Neural progenitor cell (in vitro differentiated cells): Measurements from ENCODE around the gene GNRHR. TPM values are rescaled to one million over a fixed set of nuclear protein-coding genes. Genes with fewer than 3 reads are reported as not detected.

Experiments used
- DNase-seq: peaks from one replicate; pipeline ENCODE4 v3.0.0-alpha.2; 2016; ENCODE audit warnings: low spot score
- H2AFZ ChIP-seq: fragments of 200-600 bp; sonication (generic); replicated peaks from 2 replicates; pipeline ENCODE4 v1.6.1; 2016; ENCODE audit warnings: antibody characterized with exemption
- H3F3A ChIP-seq: fragments of 200-600 bp; sonication (generic); 2 replicates; pipeline ENCODE4 v1.6.1; 2016; ENCODE audit warnings: antibody characterized with exemption, low read depth
- H3K27ac ChIP-seq: fragments of 200-600 bp; sonication (generic); 2 replicates; pipeline ENCODE4 v1.5.1; 2016; ENCODE audit warnings: mild to moderate bottlenecking
- H3K27me3 ChIP-seq: fragments of 200-600 bp; sonication (generic); 2 replicates; pipeline ENCODE4 v1.6.1; 2016; ENCODE audit warnings: mild to moderate bottlenecking, moderate library complexity
- H3K36me3 ChIP-seq: fragments of 200-600 bp; sonication (generic); 2 replicates; pipeline ENCODE4 v1.5.1; 2016
- H3K4me1 ChIP-seq: fragments of 200-600 bp; sonication (generic); 2 replicates; pipeline ENCODE4 v1.6.1; 2016; ENCODE audit warnings: mixed run types
- H3K4me2 ChIP-seq: fragments of 200-600 bp; sonication (generic); 2 replicates; pipeline ENCODE4 v1.6.1; 2016
- H3K4me3 ChIP-seq: fragments of 200-600 bp; sonication (generic); 2 replicates; pipeline ENCODE4 v1.5.1; 2016
- H3K79me2 ChIP-seq: fragments of 200-600 bp; sonication (generic); 2 replicates; pipeline ENCODE4 v1.6.1; 2016; ENCODE audit warnings: low read depth
- H3K9ac ChIP-seq: fragments of 200-600 bp; sonication (generic); 2 replicates; pipeline ENCODE4 v1.6.1; 2016
- H3K9me3 ChIP-seq: fragments of 200-600 bp; sonication (generic); 2 replicates; pipeline ENCODE4 v1.5.1; 2016; ENCODE audit warnings: low read depth
- H4K20me1 ChIP-seq: fragments of 200-600 bp; sonication (generic); 2 replicates; pipeline ENCODE4 v1.6.1; 2016; ENCODE audit warnings: low read depth
- H3K27ac Mint-ChIP-seq: 3 replicates; pipeline ENCODE4 v1.8.0; 2021; ENCODE audit warnings: mixed read lengths
- H3K27me3 Mint-ChIP-seq: 2 replicates; pipeline ENCODE4 v1.8.0; 2022; ENCODE audit warnings: low read depth, mild to moderate bottlenecking, inconsistent platforms, moderate library complexity, mixed read lengths; ENCODE audit not compliant: insufficient read depth
- H3K36me3 Mint-ChIP-seq: 3 replicates; pipeline ENCODE4 v1.8.0; 2021; ENCODE audit warnings: mixed read lengths
- H3K4me1 Mint-ChIP-seq: 3 replicates; pipeline ENCODE4 v1.8.0; 2021; ENCODE audit warnings: mixed read lengths
- H3K4me3 Mint-ChIP-seq: 3 replicates; pipeline ENCODE4 v1.8.0; 2021; ENCODE audit warnings: mild to moderate bottlenecking, moderate library complexity, mixed read lengths
- H3K9me3 Mint-ChIP-seq: 3 replicates; pipeline ENCODE4 v1.8.0; 2020; ENCODE audit warnings: mixed read lengths
- EZH2 ChIP-seq: fragments of 200-600 bp; sonication (generic); IDR thresholded peaks from 2 replicates; pipeline ENCODE4 v1.6.1; 2017; ENCODE audit warnings: antibody characterized with exemption, mild to moderate bottlenecking, moderate library complexity
- EZH2phosphoT487 ChIP-seq: fragments of 200-600 bp; sonication (generic); IDR thresholded peaks from 2 replicates; pipeline ENCODE4 v1.6.1; 2017; ENCODE audit warnings: antibody characterized with exemption
- total RNA-seq: library from RNA; depleted of rRNA; stranded (reverse); fragments of >200 nt; gene quantifications from 2 replicates; pipeline ENCODE4 v1.2.3, GENCODE V29; 2015; ENCODE audit warnings: low replicate concordance
- TF ChIP-seq, protein P1 (sequence below): fragments of 200-600 bp; sonication (generic); IDR thresholded peaks from 2 replicates; pipeline ENCODE4 v1.5.1; 2017; ENCODE audit warnings: antibody characterized with exemption, mild to moderate bottlenecking

GNRHR gene
- total RNA-seq, 1 donor from 2014 or later, result not detected

DNA sequence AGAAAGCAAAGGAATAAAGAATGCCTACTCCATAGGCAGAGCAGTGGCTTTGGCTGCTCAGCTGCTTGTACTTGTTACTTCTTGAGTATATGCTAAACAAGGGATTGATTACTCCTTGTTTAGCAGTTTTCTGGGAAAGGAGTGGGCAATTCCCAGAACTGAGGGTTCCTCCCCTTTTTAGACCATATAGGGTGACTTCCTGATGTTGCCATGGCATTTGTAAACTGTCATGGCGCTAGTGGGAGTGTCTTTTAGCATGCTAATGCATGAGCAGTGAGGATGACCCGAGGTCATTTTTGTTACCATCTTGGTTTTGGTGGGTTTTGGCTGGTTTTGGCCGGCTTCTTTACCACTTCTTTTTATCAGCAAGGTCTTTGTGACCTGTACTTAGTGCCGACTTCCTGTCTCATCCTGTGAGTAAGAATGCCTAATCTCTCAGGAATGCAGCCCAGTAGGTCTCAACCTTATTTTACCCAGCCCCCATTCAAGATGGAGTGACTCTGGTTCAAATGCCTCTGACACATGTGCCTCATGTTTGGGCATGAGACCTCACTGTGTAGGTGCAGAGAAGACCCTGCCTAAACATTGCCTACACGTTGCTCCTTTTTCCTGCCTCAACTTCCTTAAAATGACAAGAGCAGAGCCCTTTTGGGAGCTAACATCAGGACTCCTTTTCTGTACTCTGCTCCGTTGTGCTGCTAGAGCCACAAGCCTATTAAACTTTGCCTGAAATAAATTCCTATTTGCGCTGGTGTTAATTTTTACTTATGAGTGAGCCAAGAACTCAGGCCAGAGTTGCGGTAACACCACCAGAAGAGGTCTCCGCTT, 32.2 kb downstream of the GNRHR start:
- H3K27ac ChIP-seq, result no peak overlapping the region
- H3K9me3 Mint-ChIP-seq, result no peaks in the 10 kb centered on the region
- H3K4me3 Mint-ChIP-seq, result no peak overlapping the region
- no peak overlapping the region for H3K9ac ChIP-seq
- H3K4me3 ChIP-seq, result no peak overlapping the region
- H3K36me3 Mint-ChIP-seq, result peaks cover 6% of the 10 kb centered on the region
- H3K27ac Mint-ChIP-seq, result no peak overlapping the region
- no peaks in the 10 kb centered on the region for H3K79me2 ChIP-seq
- no peak overlapping the region for H2AFZ ChIP-seq
- peaks cover 2% of the 10 kb centered on the region for H3K4me1 Mint-ChIP-seq
- no peaks in the 10 kb centered on the region for H3K36me3 ChIP-seq
- H3K27me3 Mint-ChIP-seq, result no peaks in the 10 kb centered on the region
- H4K20me1 ChIP-seq, result no peaks in the 10 kb centered on the region
- H3K27me3 ChIP-seq, result no peaks in the 10 kb centered on the region
- H3K4me2 ChIP-seq, result no peak overlapping the region
- DNase-seq, result peak; percentile 28
- H3K9me3 ChIP-seq, result no peaks in the 10 kb centered on the region
- H3K4me1 ChIP-seq, result peaks cover 6% of the 10 kb centered on the region
- no peaks in the 10 kb centered on the region for H3F3A ChIP-seq
- TF ChIP-seq, protein P1, sequence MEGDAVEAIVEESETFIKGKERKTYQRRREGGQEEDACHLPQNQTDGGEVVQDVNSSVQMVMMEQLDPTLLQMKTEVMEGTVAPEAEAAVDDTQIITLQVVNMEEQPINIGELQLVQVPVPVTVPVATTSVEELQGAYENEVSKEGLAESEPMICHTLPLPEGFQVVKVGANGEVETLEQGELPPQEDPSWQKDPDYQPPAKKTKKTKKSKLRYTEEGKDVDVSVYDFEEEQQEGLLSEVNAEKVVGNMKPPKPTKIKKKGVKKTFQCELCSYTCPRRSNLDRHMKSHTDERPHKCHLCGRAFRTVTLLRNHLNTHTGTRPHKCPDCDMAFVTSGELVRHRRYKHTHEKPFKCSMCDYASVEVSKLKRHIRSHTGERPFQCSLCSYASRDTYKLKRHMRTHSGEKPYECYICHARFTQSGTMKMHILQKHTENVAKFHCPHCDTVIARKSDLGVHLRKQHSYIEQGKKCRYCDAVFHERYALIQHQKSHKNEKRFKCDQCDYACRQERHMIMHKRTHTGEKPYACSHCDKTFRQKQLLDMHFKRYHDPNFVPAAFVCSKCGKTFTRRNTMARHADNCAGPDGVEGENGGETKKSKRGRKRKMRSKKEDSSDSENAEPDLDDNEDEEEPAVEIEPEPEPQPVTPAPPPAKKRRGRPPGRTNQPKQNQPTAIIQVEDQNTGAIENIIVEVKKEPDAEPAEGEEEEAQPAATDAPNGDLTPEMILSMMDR, result no peak
- no peak for TF ChIP-seq EZH2
- TF ChIP-seq EZH2phosphoT487, result no peak

DNA sequence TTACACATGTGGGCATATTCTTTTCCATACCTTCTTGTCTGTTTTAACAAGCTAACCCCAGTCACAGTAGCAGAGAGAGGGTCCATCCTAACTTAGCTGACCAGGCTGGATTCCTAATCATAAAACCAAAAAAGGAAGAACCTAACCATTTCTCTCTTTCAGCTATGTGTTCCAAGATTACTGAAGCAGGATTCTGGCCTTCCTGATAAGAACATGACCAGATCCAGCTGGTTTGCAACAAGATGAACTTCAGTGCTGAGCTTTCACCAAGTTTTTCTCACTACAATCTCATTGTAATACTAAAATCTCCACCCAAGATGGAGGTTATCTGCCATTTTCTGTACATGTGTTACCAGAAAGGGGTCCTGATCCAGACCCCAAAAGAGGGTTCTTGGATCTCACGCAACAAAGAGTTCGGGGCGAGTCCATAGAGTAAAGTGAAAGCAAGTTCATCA, 32.8 kb downstream of the GNRHR start:
- no peak overlapping the region for H2AFZ ChIP-seq
- Mint-ChIP-seq H3K27ac (no peak overlapping the region), H3K4me1 (peaks cover 2% of the 10 kb centered on the region), H3K4me3 (no peak overlapping the region), H3K9me3 (no peaks in the 10 kb centered on the region), H3K27me3 (peaks cover 2% of the 10 kb centered on the region), H3K36me3 (peaks cover 10% of the 10 kb centered on the region)
- H3K27me3 ChIP-seq, result no peaks in the 10 kb centered on the region
- no peaks in the 10 kb centered on the region for H4K20me1 ChIP-seq
- H3K27ac ChIP-seq, result no peak overlapping the region
- no peaks in the 10 kb centered on the region for H3K36me3 ChIP-seq
- H3F3A ChIP-seq, result no peaks in the 10 kb centered on the region
- peaks cover 6% of the 10 kb centered on the region for H3K4me1 ChIP-seq
- no peak for DNase-seq
- H3K9me3 ChIP-seq, result no peaks in the 10 kb centered on the region
- no peaks in the 10 kb centered on the region for H3K79me2 ChIP-seq
- H3K4me2 ChIP-seq, result no peak overlapping the region
- TF ChIP-seq, protein P1, result no peak
- no peak for TF ChIP-seq EZH2
- TF ChIP-seq EZH2phosphoT487, result no peak
- no peak overlapping the region for H3K4me3 ChIP-seq
- H3K9ac ChIP-seq, result no peak overlapping the region

DNA sequence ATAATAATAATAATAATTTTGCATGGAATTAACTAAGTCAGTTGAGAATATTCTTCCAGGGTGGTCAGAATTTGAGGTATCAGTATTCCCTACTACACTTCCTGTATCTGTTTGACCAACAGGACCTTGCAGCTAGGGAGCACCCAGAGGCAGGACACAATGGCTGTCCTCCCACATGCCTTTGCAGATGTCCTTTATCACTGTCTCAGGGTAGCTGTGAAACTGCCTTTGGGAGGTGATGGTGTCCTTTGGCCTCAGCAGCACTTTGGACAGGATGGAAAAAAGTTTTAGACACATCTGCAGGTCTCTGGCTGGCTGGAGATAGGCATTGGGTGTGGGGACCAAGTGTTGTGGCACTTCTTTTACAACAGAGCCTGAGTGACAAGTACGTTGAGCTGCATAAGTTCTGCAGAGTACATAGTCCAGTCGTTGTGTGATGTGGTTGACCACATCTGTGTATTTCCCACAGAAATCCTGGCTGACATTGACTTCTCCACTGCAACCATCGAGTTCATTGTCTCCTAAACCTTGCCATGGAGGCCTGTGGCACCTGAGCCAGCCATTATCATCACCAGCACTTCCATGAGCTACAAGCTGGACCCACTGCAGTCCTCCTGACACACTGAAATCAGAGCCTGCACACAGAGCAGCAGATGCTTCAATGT, 34.1 kb downstream of the GNRHR start:
- peaks cover 2% of the 10 kb centered on the region for H3K27me3 Mint-ChIP-seq

More for the DNA sequence above, 34.1 kb downstream of the GNRHR start:
- Histone ChIP-seq H3F3A (no peaks in the 10 kb centered on the region), H3K9me3 (no peaks in the 10 kb centered on the region), H3K4me3 (no peak overlapping the region), H4K20me1 (no peaks in the 10 kb centered on the region), H3K27me3 (no peaks in the 10 kb centered on the region), H2AFZ (no peak overlapping the region), H3K79me2 (no peaks in the 10 kb centered on the region), H3K9ac (no peak overlapping the region), H3K4me1 (peaks cover 6% of the 10 kb centered on the region), H3K27ac (no peak overlapping the region), H3K36me3 (no peaks in the 10 kb centered on the region), H3K4me2 (no peak overlapping the region)
- TF ChIP-seq EZH2phosphoT487 (no peak), EZH2 (no peak)
- TF ChIP-seq, protein P1, result no peak
- H3K9me3 Mint-ChIP-seq, result no peaks in the 10 kb centered on the region
- H3K4me1 Mint-ChIP-seq, result peaks cover 2% of the 10 kb centered on the region
- no peak overlapping the region for H3K4me3 Mint-ChIP-seq
- DNase-seq, result no peak
- H3K36me3 Mint-ChIP-seq, result peaks cover 12% of the 10 kb centered on the region
- no peak overlapping the region for H3K27ac Mint-ChIP-seq
